PC-9 (cell line): ENCODE measurements around the gene ZBTB25. TPM values are rescaled to one million over a fixed set of nuclear protein-coding genes. Genes with fewer than 3 reads are reported as not detected.

Experiments used
- BruUV-seq: library from RNA; stranded (reverse); fragments of 400-500 nt; replicated peaks from 2 replicates; lab custom pipeline; 2021; lab: Mats Ljungman, UMichigan
- CTCF ChIA-PET: fragments of 300-600 bp; sonication (Branson Sonifier 250); formaldehyde crosslinking; loops from one replicate; lab custom pipeline; 2022; ENCODE audit warnings: antibody characterized with exemption; lab: Charles Lee
- POLR2A ChIA-PET: fragments of 300-600 bp; sonication (Branson Sonifier 250); formaldehyde crosslinking; loops from one replicate; lab custom pipeline; 2022; ENCODE audit warnings: antibody characterized with exemption; ENCODE audit not compliant: unreplicated experiment; lab: Charles Lee
- DNase-seq, 2 experiments: peaks; one replicate each; pipeline versions ENCODE4 v3.0.0 to v3.0.0-alpha.2; 2015 to 2022; ENCODE audit warnings: mixed read lengths in 1 of 2
- H2AFZ ChIP-seq: fragments of 200-600 bp; sonication (generic); 2 replicates; pipeline ENCODE4 v1.8.1; 2017; ENCODE audit warnings: antibody characterized with exemption
- H3F3A ChIP-seq: fragments of 200-600 bp; sonication (generic); 2 replicates; pipeline ENCODE4 v1.8.1; 2017; ENCODE audit warnings: antibody characterized with exemption, mild to moderate bottlenecking, low read depth; ENCODE audit not compliant: insufficient read depth
- H3K27ac ChIP-seq: fragments of 200-600 bp; sonication (generic); 2 replicates; pipeline ENCODE4 v1.6.1; 2016; ENCODE audit warnings: mixed run types
- H3K27me3 ChIP-seq: fragments of 200-600 bp; sonication (generic); 2 replicates; pipeline ENCODE4 v1.6.1; 2016; ENCODE audit warnings: low read depth, mixed run types; ENCODE audit not compliant: insufficient read depth
- H3K36me3 ChIP-seq: fragments of 200-600 bp; sonication (generic); 2 replicates; pipeline ENCODE4 v1.6.1; 2016; ENCODE audit warnings: low read depth, mixed run types
- H3K4me1 ChIP-seq: fragments of 200-600 bp; sonication (generic); replicated peaks from 2 replicates; pipeline ENCODE4 v1.6.1; 2016; ENCODE audit warnings: mixed run types; ENCODE audit not compliant: insufficient read depth
- H3K4me2 ChIP-seq: fragments of 200-600 bp; sonication (generic); 2 replicates; pipeline ENCODE4 v1.6.1; 2017; ENCODE audit warnings: mixed run types
- H3K4me3 ChIP-seq: fragments of 200-600 bp; sonication (generic); 2 replicates; pipeline ENCODE4 v1.6.1; 2016; ENCODE audit warnings: mixed run types
- H3K79me2 ChIP-seq: fragments of 200-600 bp; sonication (generic); 2 replicates; pipeline ENCODE4 v1.6.1; 2017; ENCODE audit warnings: low read depth, mixed run types
- H3K9me2 ChIP-seq: fragments of 200-600 bp; sonication (generic); 2 replicates; pipeline ENCODE4 v1.8.1; 2017; ENCODE audit warnings: mild to moderate bottlenecking; ENCODE audit not compliant: insufficient read depth
- H3K9me3 ChIP-seq: fragments of 200-600 bp; sonication (generic); 2 replicates; pipeline ENCODE4 v1.8.1; 2016; ENCODE audit warnings: low read depth; ENCODE audit not compliant: insufficient read depth
- H4K20me1 ChIP-seq: fragments of 200-600 bp; sonication (generic); 2 replicates; pipeline ENCODE4 v1.8.1; 2017; ENCODE audit not compliant: insufficient read depth
- CTCF ChIP-seq: fragments of 200-600 bp; sonication (generic); conservative IDR thresholded peaks from 2 replicates; pipeline ENCODE4 v1.6.1; 2017; ENCODE audit warnings: mixed run types, antibody characterized with exemption, mild to moderate bottlenecking, moderate library complexity
- EZH2 ChIP-seq: fragments of 200-600 bp; sonication (generic); IDR thresholded peaks from 2 replicates; pipeline ENCODE4 v1.8.0; 2017; ENCODE audit warnings: antibody characterized with exemption, low read depth
- intact Hi-C: fragments of 100-400 bp; cut with micrococcal nuclease; formaldehyde crosslinking; loops from one replicate; pipeline ENCODE4 v1.10.0; 2022; ENCODE audit not compliant: unreplicated experiment
- total RNA-seq: library from RNA; stranded (reverse); gene quantifications from 2 replicates; pipeline ENCODE4 v1.2.3, GENCODE V29; 2021

ZBTB25 gene
- total RNA-seq, 1 experiment from 2014 or later: 22.9 TPM

- peaks cover 9% of the 10 kb centered on the region; the same call in 1 of the 2 replicates for H3K79me2 ChIP-seq
- H3K27me3 ChIP-seq: no peaks in the 10 kb centered on the region
- TF ChIP-seq EZH2 (no peak), CTCF (no peak)
- no TSS peak for BruUV-seq
- H3K4me1 ChIP-seq: peaks cover 22% of the 10 kb centered on the region
- intact Hi-C loops: no loop called here
- H3F3A ChIP-seq: peaks cover 9% of the 10 kb centered on the region
- DNase-seq: peak; percentile 67 to 85
- H3K4me2 ChIP-seq: peak overlapping the region; percentile 11; the same call in 1 of the 2 replicates
- H3K9me2 ChIP-seq: no peaks in the 10 kb centered on the region
- ChIA-PET CTCF (interaction anchor here (0.7 to 0.9 kb wide), 2 partner anchors 11 to 27 kb away, joined by 3 to 7 read pairs; no protein-coding TSS in a partner anchor), POLR2A (interaction anchor here (0.7 kb wide), 1 partner anchor 23 kb away, joined by 4 read pairs; no protein-coding TSS in a partner anchor)
- H2AFZ ChIP-seq: no peak overlapping the region
- no peaks in the 10 kb centered on the region for H4K20me1 ChIP-seq
- H3K36me3 ChIP-seq: peaks cover 5% of the 10 kb centered on the region; the same call in 1 of the 2 replicates
- H3K9me3 ChIP-seq: no peaks in the 10 kb centered on the region
- H3K4me3 ChIP-seq: no peak overlapping the region
- H3K27ac ChIP-seq: peak overlapping the region; percentile 46
Measured at GRCh38 chr14:64410084-64410774, 93.4 kb downstream of the ZBTB25 start.

- H3K4me1 ChIP-seq: peaks cover 22% of the 10 kb centered on the region
- H3K4me3 ChIP-seq: no peak overlapping the region
- 0 out of 2 replicates have a peak, but pooled peaks cover 4% of the 10 kb centered on the region for H4K20me1 ChIP-seq
- no peak overlapping the region for H2AFZ ChIP-seq
- H3K9me2 ChIP-seq: no peaks in the 10 kb centered on the region
- ChIA-PET POLR2A (no interaction called here), CTCF (no interaction called here)
- H3K9me3 ChIP-seq: no peaks in the 10 kb centered on the region
- peak overlapping the region; percentile 46 for H3K27ac ChIP-seq
- peaks cover 9% of the 10 kb centered on the region for H3F3A ChIP-seq
- TF ChIP-seq EZH2: no peak
- TF ChIP-seq CTCF: no peak
- BruUV-seq: no TSS peak
- intact Hi-C loops: no loop called here
- no peaks in the 10 kb centered on the region for H3K27me3 ChIP-seq
- peaks cover 14% of the 10 kb centered on the region; the same call in 1 of the 2 replicates for H3K79me2 ChIP-seq
- H3K4me2 ChIP-seq: peak overlapping the region; percentile 11; the same call in 1 of the 2 replicates
- H3K36me3 ChIP-seq: peaks cover 6% of the 10 kb centered on the region; the same call in 1 of the 2 replicates
- DNase-seq: no peak
Measured at GRCh38 chr14:64409126-64409920, 94.3 kb downstream of the ZBTB25 start.

- H3K79me2 ChIP-seq: peaks cover 14% of the 10 kb centered on the region; the same call in 1 of the 2 replicates
- intact Hi-C loops: no loop called here
Measured at GRCh38 chr14:64407329-64407728, 96.3 kb downstream of the ZBTB25 start.

More at GRCh38 chr14:64407329-64407728, 96.3 kb downstream of the ZBTB25 start:
- Histone ChIP-seq H4K20me1 (0 out of 2 replicates have a peak, but pooled peaks cover 4% of the 10 kb centered on the region), H3K4me3 (no peak overlapping the region), H3K9me2 (no peaks in the 10 kb centered on the region), H2AFZ (no peak overlapping the region), H3K27ac (no peak overlapping the region), H3K4me2 (no peak overlapping the region), H3F3A (peaks cover 9% of the 10 kb centered on the region), H3K4me1 (peaks cover 22% of the 10 kb centered on the region), H3K27me3 (no peaks in the 10 kb centered on the region), H3K9me3 (no peaks in the 10 kb centered on the region), H3K36me3 (peaks cover 8% of the 10 kb centered on the region; the same call in 1 of the 2 replicates)
- no peak for DNase-seq
- CTCF ChIA-PET: no interaction called here
- BruUV-seq: no TSS peak
- POLR2A ChIA-PET: no interaction called here
- TF ChIP-seq CTCF: no peak
- TF ChIP-seq EZH2: no peak
